CD4-positive, CD25-positive, alpha-beta regulatory T cell (primary cell): ENCODE measurements around the gene PCDHGA2. TPM values are rescaled to one million over a fixed set of nuclear protein-coding genes. Genes with fewer than 3 reads are reported as not detected.

Experiments used
- ATAC-seq, 2 donors: fragments of 150-1000 bp; cut with Tn5 transposase; one replicate each; pipeline ENCODE4 v1.10.0; 2021; ENCODE audit warnings: low read depth in 2 of 2, moderate number of reproducible peaks in 2 of 2, moderate library complexity in 1 of 2
- DNase-seq, 3 donors: peaks; one replicate each; pipeline versions ENCODE4 v3.0.0 to v3.0.0-alpha.2; 2012 to 2022; ENCODE audit warnings: mixed read lengths in 1 of 3
- H3K27ac ChIP-seq: one replicate; pipeline ENCODE4 v1.7.0; 2013; ENCODE audit warnings: mild to moderate bottlenecking, low read length; ENCODE audit not compliant: insufficient read depth, poor library complexity, severe bottlenecking
- H3K27me3 ChIP-seq: one replicate; pipeline ENCODE4 v1.7.0; 2013; ENCODE audit warnings: low read length; ENCODE audit not compliant: control insufficient read depth, insufficient read depth
- H3K36me3 ChIP-seq: one replicate; pipeline ENCODE4 v1.7.0; 2013; ENCODE audit warnings: mild to moderate bottlenecking, low read length, moderate library complexity; ENCODE audit not compliant: control insufficient read depth, insufficient read depth
- H3K4me1 ChIP-seq: 2 replicates; pipeline ENCODE4 v1.7.0; 2013; ENCODE audit warnings: mild to moderate bottlenecking, low read length; ENCODE audit not compliant: insufficient read depth, control insufficient read depth, poor library complexity, severe bottlenecking
- H3K4me3 ChIP-seq: one replicate; pipeline ENCODE4 v1.7.0; 2013; ENCODE audit warnings: low read depth, mild to moderate bottlenecking, low read length, moderate library complexity
- H3K9me3 ChIP-seq, 2 experiments: 1 replicate in 1 of 2; 2 replicates in 1 of 2; pipeline ENCODE4 v1.7.0; 2013; ENCODE audit warnings: low read length in 2 of 2, mild to moderate bottlenecking in 1 of 2, moderate library complexity in 1 of 2; ENCODE audit not compliant: control insufficient read depth in 2 of 2
- H3K27ac Mint-ChIP-seq, 3 donors: one replicate each; pipeline ENCODE4 v1.8.0; 2020 to 2022; ENCODE audit warnings: mild to moderate bottlenecking in 3 of 3, mixed read lengths in 3 of 3, moderate library complexity in 2 of 3
- H3K27me3 Mint-ChIP-seq: one replicate; pipeline ENCODE4 v1.8.0; 2022; ENCODE audit warnings: mild to moderate bottlenecking, mixed read lengths
- H3K36me3 Mint-ChIP-seq: one replicate; pipeline ENCODE4 v1.8.0; 2020; ENCODE audit warnings: mixed read lengths
- H3K4me1 Mint-ChIP-seq, 4 donors: one replicate each; pipeline ENCODE4 v1.8.0; 2020 to 2022; ENCODE audit warnings: mixed read lengths in 4 of 4, mild to moderate bottlenecking in 1 of 4
- H3K4me3 Mint-ChIP-seq, 4 donors: one replicate each; pipeline ENCODE4 v1.8.0; 2020 to 2022; ENCODE audit warnings: mild to moderate bottlenecking in 4 of 4, mixed read lengths in 4 of 4, moderate library complexity in 3 of 4
- H3K9me3 Mint-ChIP-seq, 7 donors: one replicate each; pipeline ENCODE4 v1.8.0; 2020 to 2022; ENCODE audit warnings: mixed read lengths in 7 of 7, mild to moderate bottlenecking in 3 of 7, moderate library complexity in 2 of 7
- polyA plus RNA-seq, 4 donors: library from polyadenylated mRNA; unstranded; fragments of 300-500 nt; fragmentation: Illumina TruSeq; gene quantifications; one replicate each; pipeline ENCODE4 v1.2.3, GENCODE V29; 2021
- total RNA-seq: library from RNA; stranded (reverse); gene quantifications from one replicate; pipeline ENCODE4 v1.2.3, GENCODE V29; 2022

The PCDHGA2 gene
- total and polyA plus RNA-seq, 5 donors from 2014 or later, result not detected

DNA sequence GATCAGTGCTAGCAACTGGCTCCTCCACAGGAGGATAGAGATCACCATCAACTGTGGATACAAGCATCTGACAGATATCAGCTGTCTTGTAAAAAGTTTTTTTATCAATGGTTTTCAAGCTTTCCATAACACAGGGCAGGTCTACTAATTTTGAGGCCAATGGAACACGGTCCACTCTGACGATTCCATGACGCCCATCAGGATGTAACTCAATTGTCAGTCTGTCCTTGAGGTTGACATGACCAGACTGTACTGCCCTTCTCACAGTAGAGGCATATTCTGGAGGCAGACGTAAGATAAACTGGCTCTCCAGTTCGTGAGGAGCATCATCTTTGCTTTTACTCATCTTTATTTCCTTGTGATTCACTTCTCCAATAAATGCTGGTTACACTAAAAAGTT is 18.9 kb upstream of the PCDHGA2 start:
- H3K27ac ChIP-seq, result peak overlapping the region; percentile 97
- peak overlapping the region in 2 of 3 donors; percentile 99 for H3K27ac Mint-ChIP-seq
- H3K36me3 ChIP-seq, result peaks cover 14% of the 10 kb centered on the region
- peaks cover 12 to 39% (median 26%) of the 10 kb centered on the region in 4 donors for H3K4me1 Mint-ChIP-seq
- DNase-seq (no peak), ATAC-seq (no peak)
- peaks cover 10% of the 10 kb centered on the region for H3K27me3 Mint-ChIP-seq
- H3K4me3 ChIP-seq, result peak overlapping the region; percentile 93
- H3K36me3 Mint-ChIP-seq, result peaks cover 35% of the 10 kb centered on the region
- peaks cover 5% of the 10 kb centered on the region for H3K4me1 ChIP-seq
- peak overlapping the region; percentile 93 to 100 (median 95) for H3K4me3 Mint-ChIP-seq
- no peaks in the 10 kb centered on the region for H3K27me3 ChIP-seq
- H3K9me3 Mint-ChIP-seq, result peaks cover 3 to 80% (median 38%) of the 10 kb centered on the region in 7 donors
- H3K9me3 ChIP-seq, result peaks cover 59 to 75% of the 10 kb centered on the region in 2 experiments

DNA sequence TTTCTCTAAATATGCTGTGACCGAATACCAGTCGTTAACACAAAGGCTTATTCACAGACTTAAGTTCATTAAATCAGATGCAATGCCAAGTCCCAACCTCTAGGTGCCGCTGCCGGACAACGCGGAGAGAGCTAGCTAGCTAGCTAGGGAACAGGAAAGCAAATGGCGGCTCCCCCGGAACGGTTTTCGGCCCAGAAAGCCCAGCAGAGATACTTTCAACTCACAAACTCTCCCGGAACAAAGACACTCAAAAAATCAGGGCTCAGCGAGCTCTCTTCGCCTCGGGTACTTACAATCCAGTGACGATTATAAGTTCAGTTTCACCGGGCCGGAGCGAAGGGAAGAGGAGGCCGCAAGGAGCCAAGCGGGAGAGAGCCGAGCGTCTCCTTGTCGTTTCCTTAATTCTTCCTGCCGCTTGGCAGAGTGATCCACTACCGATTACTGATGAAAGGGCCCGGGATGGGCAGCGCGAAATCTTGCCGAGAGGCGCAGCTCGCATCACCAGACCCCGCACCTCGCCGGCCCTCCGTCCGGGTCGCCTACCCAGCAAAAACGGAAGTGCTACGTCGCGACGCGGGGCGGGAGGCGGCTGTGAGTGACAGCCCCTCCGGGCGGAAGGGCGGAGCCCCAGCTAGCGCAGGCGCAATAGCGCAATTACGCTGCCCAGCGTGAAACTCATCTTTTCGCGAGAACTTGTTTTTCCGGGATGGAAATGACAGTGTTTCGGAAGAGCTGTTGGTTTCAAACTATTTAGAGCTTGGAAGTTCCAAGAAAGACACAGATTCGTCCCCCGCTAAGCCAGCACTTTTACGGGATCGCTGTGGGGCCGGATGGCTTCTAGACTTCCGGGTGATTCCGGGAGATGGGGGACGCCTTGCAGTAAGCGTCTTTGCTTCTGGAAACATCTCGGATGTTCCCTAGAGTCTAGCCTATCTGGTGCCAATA is 18.1 kb upstream of the PCDHGA2 start, which contains the start of gene TAF7:
TAF7 (minus strand) TSS at position 560 of the 945 bp plus-strand sequence. CDS start 740 bp downstream, outside the sequence.
- Mint-ChIP-seq H3K27ac (peak within 1 kb of the TSS; percentile 99), H3K4me1 (peaks cover 12 to 36% (median 25%) of the 10 kb centered on the region in 4 donors), H3K4me3 (peak within 1 kb of the TSS; percentile 93 to 100 (median 95)), H3K27me3 (peaks cover 12% of the 10 kb centered on the region), H3K36me3 (peaks cover 27% of the 10 kb centered on the region), H3K9me3 (peaks cover 3 to 72% (median 34%) of the 10 kb centered on the region in 7 donors)
- Histone ChIP-seq H3K4me1 (peaks cover 5% of the 10 kb centered on the region), H3K36me3 (peaks cover 14% of the 10 kb centered on the region), H3K9me3 (peaks cover 53 to 67% of the 10 kb centered on the region in 2 experiments), H3K27me3 (no peaks in the 10 kb centered on the region), H3K27ac (peak within 1 kb of the TSS; percentile 97), H3K4me3 (peak within 1 kb of the TSS; percentile 93)
- peak; percentile 84 to 94 (median 93) for DNase-seq
- peak; percentile 87 to 88 for ATAC-seq

DNA sequence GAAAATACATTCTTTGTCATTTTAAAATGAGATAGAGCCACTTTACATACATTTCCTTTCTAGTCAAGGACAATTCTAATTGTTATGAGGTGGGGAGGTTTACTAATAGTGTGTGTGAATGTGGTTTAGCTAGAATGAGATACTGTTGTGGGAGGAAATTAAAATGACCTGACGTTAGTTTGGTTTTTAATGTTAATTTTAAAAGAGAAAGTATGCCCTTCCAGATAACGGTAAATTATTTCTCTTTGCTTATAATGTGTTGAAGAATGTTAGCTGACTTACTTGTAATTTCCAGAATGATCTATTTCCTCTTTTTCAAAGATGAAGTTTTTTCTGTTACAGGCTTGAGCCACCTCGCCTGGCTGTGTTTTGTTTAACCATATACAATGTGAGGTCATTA is 16.3 kb upstream of the PCDHGA2 start:
- Mint-ChIP-seq H3K36me3 (peaks cover 24% of the 10 kb centered on the region), H3K27ac (no peak overlapping the region)

DNA sequence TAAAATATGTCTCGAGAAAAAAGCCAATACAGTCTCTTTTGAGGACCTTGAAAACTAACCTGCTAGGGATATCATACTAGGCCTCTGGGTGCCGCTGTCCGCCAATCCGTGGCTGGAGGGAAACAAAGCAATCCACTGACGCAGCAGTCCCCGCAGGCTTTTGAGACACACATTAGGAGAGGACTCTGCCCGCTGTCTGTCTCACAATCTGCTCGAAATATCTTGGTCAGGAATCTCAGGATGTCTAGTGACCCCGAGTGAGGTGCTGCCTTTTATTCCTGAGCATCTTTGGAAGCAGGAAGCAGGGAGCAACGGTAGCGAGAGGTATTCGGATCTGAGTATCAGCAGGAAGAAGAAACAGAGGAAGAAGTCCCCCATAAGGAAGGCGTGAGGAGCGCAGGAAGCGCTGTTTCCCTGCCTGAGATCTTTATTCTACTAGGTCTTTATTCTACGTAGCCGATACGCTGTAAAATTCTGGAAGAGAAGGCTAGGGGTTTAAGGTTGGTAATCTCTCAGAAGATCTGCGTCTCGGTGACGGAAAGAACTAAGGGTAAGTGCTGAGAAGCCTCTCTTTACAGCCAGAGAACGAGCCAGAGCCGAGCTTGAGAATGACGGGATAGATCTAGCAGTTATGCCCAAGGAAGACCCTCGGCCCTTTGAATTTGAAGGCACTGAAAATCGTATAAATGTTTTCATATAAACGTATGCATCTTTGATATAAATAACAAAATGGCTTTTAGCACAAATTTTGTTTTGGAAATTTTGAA is 12.3 kb upstream of the PCDHGA2 start:
- peaks cover 38 to 39% of the 10 kb centered on the region in 2 experiments for H3K9me3 ChIP-seq
- no peaks in the 10 kb centered on the region for H3K36me3 ChIP-seq
- H3K4me3 ChIP-seq, result peak overlapping the region; percentile 82
- Mint-ChIP-seq H3K4me3 (peak overlapping the region; percentile 80 to 94 (median 92)), H3K27ac (peak overlapping the region; percentile 80 to 94 (median 92)), H3K36me3 (peaks cover 3% of the 10 kb centered on the region), H3K4me1 (peaks cover 4 to 15% (median 7%) of the 10 kb centered on the region in 4 donors), H3K27me3 (peaks cover 29% of the 10 kb centered on the region), H3K9me3 (peaks cover 0 to 64% (median 14%) of the 10 kb centered on the region in 7 donors)
- peak; percentile 88 for ATAC-seq
- peaks cover 9% of the 10 kb centered on the region for H3K27me3 ChIP-seq
- DNase-seq, result peak; percentile 51 to 69 (median 67)
- H3K4me1 ChIP-seq, result peaks cover under 1% of the 10 kb centered on the region
- peak overlapping the region; percentile 45 for H3K27ac ChIP-seq

More for the DNA sequence above, 16.3 kb upstream of the PCDHGA2 start:
- Histone ChIP-seq H3K27me3 (peaks cover 4% of the 10 kb centered on the region), H3K9me3 (peaks cover 47 to 50% of the 10 kb centered on the region in 2 experiments), H3K27ac (no peak overlapping the region), H3K36me3 (peaks cover 11% of the 10 kb centered on the region), H3K4me1 (peaks cover 5% of the 10 kb centered on the region), H3K4me3 (peak overlapping the region; percentile 7)
- DNase-seq, result no peak
- ATAC-seq, result no peak
- H3K9me3 Mint-ChIP-seq, result peaks cover 3 to 67% (median 34%) of the 10 kb centered on the region in 7 donors
- peaks cover 13 to 45% (median 26%) of the 10 kb centered on the region in 4 donors for H3K4me1 Mint-ChIP-seq
- peaks cover 21% of the 10 kb centered on the region for H3K27me3 Mint-ChIP-seq
- H3K4me3 Mint-ChIP-seq, result peak overlapping the region in 3 of 4 donors; percentile 13 to 93 (median 53)

DNA sequence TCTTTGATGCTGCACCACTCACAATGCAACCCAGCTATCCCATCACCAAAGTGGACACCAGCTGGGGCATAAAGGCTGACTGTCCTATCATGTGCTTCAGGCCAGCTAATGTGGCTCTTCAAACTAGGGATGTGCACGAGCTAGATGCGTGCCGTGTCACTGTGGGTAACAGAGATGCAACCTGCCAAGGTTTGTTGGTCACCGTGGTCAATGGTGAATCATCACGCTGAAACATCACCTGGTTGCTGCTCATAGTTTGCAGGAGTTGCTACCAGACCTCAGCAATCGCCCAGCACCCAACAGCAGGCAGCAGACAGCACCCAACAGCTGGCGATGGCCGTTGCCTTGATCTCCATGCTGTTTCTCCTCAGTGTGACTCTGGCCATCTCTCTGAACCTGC is 10.3 kb upstream of the PCDHGA2 start:
- Histone ChIP-seq H3K27ac (no peak overlapping the region), H3K9me3 (peaks cover 31 to 39% of the 10 kb centered on the region in 2 experiments), H3K4me3 (no peak overlapping the region), H3K4me1 (no peaks in the 10 kb centered on the region), H3K36me3 (no peaks in the 10 kb centered on the region), H3K27me3 (peaks cover 12% of the 10 kb centered on the region)
- H3K9me3 Mint-ChIP-seq, result peaks cover 0 to 62% (median 7%) of the 10 kb centered on the region in 7 donors
- H3K27ac Mint-ChIP-seq, result no peak overlapping the region
- peaks cover 38% of the 10 kb centered on the region for H3K27me3 Mint-ChIP-seq
- ATAC-seq, result no peak
- no peak for DNase-seq
- H3K4me1 Mint-ChIP-seq, result peaks cover 0 to 11% (median 7%) of the 10 kb centered on the region in 4 donors
- H3K36me3 Mint-ChIP-seq, result peaks cover 5% of the 10 kb centered on the region
- H3K4me3 Mint-ChIP-seq, result no peak overlapping the region

DNA sequence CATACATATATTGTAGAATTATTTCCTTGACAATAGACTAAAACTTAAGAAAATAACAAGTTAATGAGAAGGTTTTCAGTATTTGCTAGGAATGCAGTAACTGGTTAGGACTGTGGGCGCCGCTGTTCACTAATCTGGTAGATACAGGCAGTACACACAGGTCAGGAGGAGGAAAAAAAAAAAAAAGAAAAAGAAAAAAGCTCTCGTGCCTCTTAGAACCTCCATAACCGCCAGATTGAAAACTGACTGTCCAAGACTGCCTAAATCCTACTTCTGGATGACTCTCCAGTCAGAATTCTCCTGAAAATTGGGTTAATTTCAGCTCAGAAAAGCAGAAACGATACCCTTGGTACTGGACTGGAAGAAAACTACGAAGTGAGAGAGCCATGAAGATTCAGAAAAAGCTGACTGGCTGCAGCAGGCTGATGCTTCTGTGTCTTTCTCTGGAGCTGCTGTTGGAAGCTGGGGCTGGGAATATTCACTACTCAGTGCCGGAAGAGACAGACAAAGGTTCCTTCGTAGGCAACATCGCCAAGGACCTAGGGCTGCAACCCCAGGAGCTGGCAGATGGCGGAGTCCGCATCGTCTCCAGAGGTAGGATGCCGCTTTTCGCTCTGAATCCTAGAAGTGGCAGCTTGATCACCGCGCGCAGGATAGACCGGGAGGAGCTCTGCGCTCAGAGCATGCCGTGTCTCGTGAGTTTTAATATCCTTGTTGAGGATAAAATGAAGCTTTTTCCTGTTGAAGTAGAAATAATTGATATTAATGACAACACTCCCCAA is 8.1 kb upstream of the PCDHGA2 start, which contains the start of gene PCDHGA1:
PCDHGA1 (plus strand) TSS at position 216 of the 782 bp plus-strand sequence.
- H3K9me3 Mint-ChIP-seq, result peaks cover 0 to 70% (median 19%) of the 10 kb centered on the region in 7 donors
- peaks cover 5% of the 10 kb centered on the region for H3K36me3 Mint-ChIP-seq
- no peak within 1 kb of the TSS for H3K4me3 Mint-ChIP-seq
- ATAC-seq (no peak), DNase-seq (peak in 1 of 3 donors; percentile 32)
- Histone ChIP-seq H3K4me3 (no peak within 1 kb of the TSS), H3K36me3 (no peaks in the 10 kb centered on the region), H3K9me3 (peaks cover 45 to 57% of the 10 kb centered on the region in 2 experiments), H3K27me3 (peaks cover 15% of the 10 kb centered on the region), H3K4me1 (no peaks in the 10 kb centered on the region), H3K27ac (no peak within 1 kb of the TSS)
- H3K27me3 Mint-ChIP-seq, result peaks cover 55% of the 10 kb centered on the region
- peaks cover 0 to 11% (median 7%) of the 10 kb centered on the region in 4 donors for H3K4me1 Mint-ChIP-seq
- H3K27ac Mint-ChIP-seq, result no peak within 1 kb of the TSS
